ENCODE results near the gene KDM4B. TPM values are rescaled to one million over a fixed set of nuclear protein-coding genes. Genes with fewer than 3 reads are reported as not detected.

The KDM4B gene
- total and polyA plus RNA-seq, 4 donors = 17.1 to 49.5 (median 24.7) TPM

DNA sequence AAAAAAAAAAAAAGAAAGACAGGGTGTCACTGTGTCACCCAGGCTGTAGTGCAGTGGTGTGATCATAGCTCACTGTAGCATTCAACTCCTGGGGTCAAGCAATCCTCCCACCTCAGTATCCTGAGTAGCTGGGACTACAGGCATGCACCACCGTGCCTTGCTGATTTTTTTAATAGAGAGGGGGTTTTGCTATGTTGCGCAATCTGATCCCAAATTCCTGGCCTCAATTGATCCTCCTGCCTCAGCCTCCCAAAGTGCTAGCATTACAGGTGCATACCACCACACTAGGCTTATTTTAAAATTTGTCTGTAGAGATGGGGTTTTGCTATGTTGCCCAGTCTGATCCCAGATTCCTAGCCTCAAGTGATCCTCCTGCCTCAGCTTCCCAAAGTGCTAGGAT is 212.4 kb downstream of the KDM4B start:
- WGBS, 2 donors = 86 to 89% methylated on average over 2 of the region's 2 CpGs
- DNase-seq (no peak), ATAC-seq (ENCODE audit: insufficient read depth, low FRiP score) (no peak)

DNA sequence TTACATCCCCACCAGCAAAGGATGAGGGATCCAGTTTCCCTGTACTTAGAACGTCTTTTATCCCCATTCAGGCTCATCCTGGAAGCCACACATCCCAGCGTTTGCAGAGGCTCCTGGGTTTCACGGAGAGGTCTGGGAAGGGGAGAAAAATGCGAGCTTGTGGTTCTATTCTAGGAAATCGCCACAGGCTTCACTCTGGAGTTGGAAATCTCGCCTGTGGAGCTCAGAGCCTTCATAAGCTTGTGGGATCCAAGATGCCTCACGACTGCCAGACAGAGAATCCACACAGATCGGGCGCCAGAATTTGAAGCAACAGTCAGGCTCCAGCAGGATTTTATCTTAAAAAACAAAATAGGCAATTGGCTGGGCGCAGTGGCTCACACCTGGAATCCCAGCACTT is 213.8 kb downstream of the KDM4B start:
- TF ChIP-seq, protein P1, sequence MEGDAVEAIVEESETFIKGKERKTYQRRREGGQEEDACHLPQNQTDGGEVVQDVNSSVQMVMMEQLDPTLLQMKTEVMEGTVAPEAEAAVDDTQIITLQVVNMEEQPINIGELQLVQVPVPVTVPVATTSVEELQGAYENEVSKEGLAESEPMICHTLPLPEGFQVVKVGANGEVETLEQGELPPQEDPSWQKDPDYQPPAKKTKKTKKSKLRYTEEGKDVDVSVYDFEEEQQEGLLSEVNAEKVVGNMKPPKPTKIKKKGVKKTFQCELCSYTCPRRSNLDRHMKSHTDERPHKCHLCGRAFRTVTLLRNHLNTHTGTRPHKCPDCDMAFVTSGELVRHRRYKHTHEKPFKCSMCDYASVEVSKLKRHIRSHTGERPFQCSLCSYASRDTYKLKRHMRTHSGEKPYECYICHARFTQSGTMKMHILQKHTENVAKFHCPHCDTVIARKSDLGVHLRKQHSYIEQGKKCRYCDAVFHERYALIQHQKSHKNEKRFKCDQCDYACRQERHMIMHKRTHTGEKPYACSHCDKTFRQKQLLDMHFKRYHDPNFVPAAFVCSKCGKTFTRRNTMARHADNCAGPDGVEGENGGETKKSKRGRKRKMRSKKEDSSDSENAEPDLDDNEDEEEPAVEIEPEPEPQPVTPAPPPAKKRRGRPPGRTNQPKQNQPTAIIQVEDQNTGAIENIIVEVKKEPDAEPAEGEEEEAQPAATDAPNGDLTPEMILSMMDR (IDR thresholded peaks at IDR 0.05; ENCODE audit: control extremely low read depth, extremely low read depth) = no peak

More for the DNA sequence above, 212.4 kb downstream of the KDM4B start:
- H3K36me3 ChIP-seq (ENCODE audit: control insufficient read depth in 4 of 4, insufficient read depth in 4 of 4, low read length in 4 of 4) = no peaks in the 10 kb centered on the region
- H3K4me1 ChIP-seq (ENCODE audit: control insufficient read depth in 5 of 5, insufficient read depth in 5 of 5, low read length in 5 of 5) = no peaks in the 10 kb centered on the region
- no peak overlapping the region for H3K4me3 ChIP-seq
- H3K27ac ChIP-seq (ENCODE audit: low read depth in 1 of 2, low read length in 1 of 2) = no peak overlapping the region
- no peaks in the 10 kb centered on the region for H3K27me3 ChIP-seq (ENCODE audit: control insufficient read depth in 3 of 3, insufficient read depth in 3 of 3, low read length in 2 of 3)
- H3K9ac ChIP-seq (ENCODE audit: insufficient read depth in 1 of 2, low read length in 2 of 2) = no peak overlapping the region
- TF ChIP-seq, protein P1 (IDR thresholded peaks at IDR 0.05; ENCODE audit: control extremely low read depth, extremely low read depth) = no peak
- H3K9me3 ChIP-seq (ENCODE audit: control insufficient read depth in 4 of 4, insufficient read depth in 3 of 4, low read length in 3 of 4) = peaks cover 0 to 2% (median 0%) of the 10 kb centered on the region in 4 donors

GRCh38 chr19:5183616-5184015 is 214.7 kb downstream of the KDM4B start:
- DNase-seq = no peak

More for the DNA sequence above, 213.8 kb downstream of the KDM4B start:
- no peaks in the 10 kb centered on the region for H3K36me3 ChIP-seq (ENCODE audit: control insufficient read depth in 4 of 4, insufficient read depth in 4 of 4, low read length in 4 of 4)
- 69 to 84% methylated on average over 10 of the region's 10 CpGs for WGBS, 2 donors
- no peak overlapping the region for H3K27ac ChIP-seq (ENCODE audit: low read depth in 1 of 2, low read length in 1 of 2)
- H3K27me3 ChIP-seq (ENCODE audit: control insufficient read depth in 3 of 3, insufficient read depth in 3 of 3, low read length in 2 of 3) = no peaks in the 10 kb centered on the region
- no peak overlapping the region for H3K9ac ChIP-seq (ENCODE audit: insufficient read depth in 1 of 2, low read length in 2 of 2)
- H3K9me3 ChIP-seq (ENCODE audit: control insufficient read depth in 4 of 4, insufficient read depth in 3 of 4, low read length in 3 of 4) = peaks cover 0 to 2% (median 0%) of the 10 kb centered on the region in 4 donors
- no peaks in the 10 kb centered on the region for H3K4me1 ChIP-seq (ENCODE audit: control insufficient read depth in 5 of 5, insufficient read depth in 5 of 5, low read length in 5 of 5)
- no peak overlapping the region for H3K4me3 ChIP-seq
- ATAC-seq (ENCODE audit: insufficient read depth, low FRiP score) (no peak), DNase-seq (no peak)

More at GRCh38 chr19:5183616-5184015, 214.7 kb downstream of the KDM4B start:
- Histone ChIP-seq H3K36me3 (ENCODE audit: control insufficient read depth in 4 of 4, insufficient read depth in 4 of 4, low read length in 4 of 4) (no peaks in the 10 kb centered on the region), H3K27me3 (ENCODE audit: control insufficient read depth in 3 of 3, insufficient read depth in 3 of 3, low read length in 2 of 3) (no peaks in the 10 kb centered on the region), H3K4me3 (no peak overlapping the region), H3K9me3 (ENCODE audit: control insufficient read depth in 4 of 4, insufficient read depth in 3 of 4, low read length in 3 of 4) (peaks cover 0 to 2% (median 0%) of the 10 kb centered on the region in 4 donors), H3K9ac (ENCODE audit: insufficient read depth in 1 of 2, low read length in 2 of 2) (no peak overlapping the region), H3K4me1 (ENCODE audit: control insufficient read depth in 5 of 5, insufficient read depth in 5 of 5, low read length in 5 of 5) (no peaks in the 10 kb centered on the region), H3K27ac (ENCODE audit: low read depth in 1 of 2, low read length in 1 of 2) (no peak overlapping the region)
- TF ChIP-seq, protein P1 (IDR thresholded peaks at IDR 0.05; ENCODE audit: control extremely low read depth, extremely low read depth) = no peak
- ATAC-seq (ENCODE audit: insufficient read depth, low FRiP score) = no peak
- 88 to 95% methylated on average over 3 of the region's 3 CpGs for WGBS, 2 donors
